Putamen (tissue), 1 donor: ENCODE results near the gene BRD3.
A peak's percentile ranks its signal among the peaks of the same experiment; 100 is the strongest.

Source experiments
- DNase-seq: peaks from one replicate; pipeline ENCODE4 v3.0.0-alpha.2; 2016; ENCODE audit warnings: low spot score

BRD3 gene

GRCh38 chr9:134024214-134024792 lies 43.5 kb downstream of the BRD3 start:
- DNase-seq, result no peak

- DNase-seq, result no peak
Observed at GRCh38 chr9:134014946-134015345, 52.9 kb downstream of the BRD3 start.

DNA sequence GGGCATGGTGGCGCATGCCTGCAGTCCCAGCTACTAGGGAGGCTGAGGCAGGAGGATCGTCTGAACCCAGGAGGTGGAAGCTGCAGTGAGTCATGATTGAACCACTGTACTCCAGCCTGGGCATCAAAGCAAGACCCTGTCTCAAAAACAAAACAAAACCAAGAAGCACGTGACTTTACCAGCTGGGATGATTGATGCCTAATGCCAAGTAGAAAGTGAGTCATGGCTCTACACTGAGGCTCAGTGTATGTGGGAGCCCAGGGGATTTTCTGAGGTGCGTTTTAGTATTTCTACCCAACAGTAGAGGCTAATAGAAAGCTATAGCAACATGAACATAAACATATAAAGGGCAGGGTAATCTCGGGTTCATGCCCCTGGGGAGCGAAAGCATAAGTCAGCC lies 56.4 kb downstream of the BRD3 start:
- DNase-seq, result no peak

- no peak for DNase-seq
Observed at GRCh38 chr9:134010310-134011173, 57.3 kb downstream of the BRD3 start.

DNA sequence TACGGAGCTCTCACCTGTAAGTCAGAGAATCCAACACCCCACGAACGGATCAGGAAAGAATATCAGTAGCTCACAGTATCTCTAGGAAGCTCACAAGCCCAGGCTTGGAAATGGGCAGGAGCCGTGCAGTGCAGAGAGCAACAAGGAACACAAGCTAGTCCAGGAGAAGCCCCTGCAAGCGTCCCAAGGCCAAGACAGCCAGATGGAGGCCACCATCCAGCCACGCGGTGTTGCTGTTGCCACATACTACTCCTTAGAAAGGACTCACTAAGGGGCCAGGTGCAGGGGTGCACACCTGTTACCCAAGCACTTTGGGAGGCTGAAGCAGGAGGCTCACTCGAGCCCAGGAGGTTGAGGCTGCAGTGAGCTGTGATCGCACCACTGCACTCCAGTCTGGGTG lies 60.3 kb downstream of the BRD3 start:
- no peak for DNase-seq

GRCh38 chr9:134007150-134007549 lies 60.7 kb downstream of the BRD3 start:
- no peak for DNase-seq

GRCh38 chr9:134005381-134005780 lies 62.4 kb downstream of the BRD3 start:
- no peak for DNase-seq

GRCh38 chr9:134004881-134005280 lies 62.9 kb downstream of the BRD3 start:
- DNase-seq, result no peak

- DNase-seq, result no peak
Observed at GRCh38 chr9:134004131-134004873, 63.5 kb downstream of the BRD3 start.

DNA sequence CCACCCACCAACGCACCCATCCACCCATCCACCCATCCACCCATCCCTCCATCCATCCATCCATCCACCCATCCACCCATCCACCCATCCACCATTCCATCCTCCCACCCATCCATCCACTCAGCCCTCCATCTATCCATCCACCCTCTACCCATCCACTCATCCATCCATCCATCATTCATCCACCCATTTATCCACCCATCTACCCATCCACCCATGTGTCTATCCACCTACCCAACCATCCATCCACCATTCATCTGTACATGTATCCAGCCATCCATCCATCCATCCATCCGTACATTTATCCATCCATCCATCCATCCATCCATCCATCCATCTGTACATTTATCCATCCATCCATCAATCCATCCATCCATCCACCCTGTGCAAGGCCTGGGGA lies 64.6 kb downstream of the BRD3 start:
- no peak for DNase-seq

GRCh38 chr9:134002796-134003195 lies 65.0 kb downstream of the BRD3 start:
- no peak for DNase-seq

- no peak for DNase-seq
Observed at GRCh38 chr9:133999851-134000265, 68.0 kb downstream of the BRD3 start.

- no peak for DNase-seq
Observed at GRCh38 chr9:133998915-133999595, 68.8 kb downstream of the BRD3 start.

DNA sequence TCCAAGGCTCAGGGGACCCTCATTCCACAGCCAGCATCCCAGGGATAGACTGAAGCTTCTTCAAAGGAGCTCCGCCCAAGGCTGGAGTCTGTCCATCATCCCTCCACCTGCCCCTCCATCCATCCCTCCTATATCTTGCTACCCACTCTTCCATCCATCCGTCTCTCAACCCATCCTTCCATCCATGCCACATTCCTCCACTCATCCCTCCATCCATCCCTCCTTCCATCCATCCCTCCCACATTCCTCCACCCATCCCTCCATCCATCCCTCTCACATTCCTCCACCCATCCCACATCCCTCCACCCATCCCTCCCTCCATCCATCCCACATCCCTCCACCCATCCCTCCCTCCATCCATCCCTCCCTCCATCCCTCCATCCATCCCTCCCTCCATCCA lies 70.2 kb downstream of the BRD3 start:
- DNase-seq, result no peak

- peak; percentile 24 for DNase-seq
Observed at GRCh38 chr9:133996531-133997520, 71.0 kb downstream of the BRD3 start.

GRCh38 chr9:133995012-133995896 lies 72.6 kb downstream of the BRD3 start:
- no peak for DNase-seq

DNA sequence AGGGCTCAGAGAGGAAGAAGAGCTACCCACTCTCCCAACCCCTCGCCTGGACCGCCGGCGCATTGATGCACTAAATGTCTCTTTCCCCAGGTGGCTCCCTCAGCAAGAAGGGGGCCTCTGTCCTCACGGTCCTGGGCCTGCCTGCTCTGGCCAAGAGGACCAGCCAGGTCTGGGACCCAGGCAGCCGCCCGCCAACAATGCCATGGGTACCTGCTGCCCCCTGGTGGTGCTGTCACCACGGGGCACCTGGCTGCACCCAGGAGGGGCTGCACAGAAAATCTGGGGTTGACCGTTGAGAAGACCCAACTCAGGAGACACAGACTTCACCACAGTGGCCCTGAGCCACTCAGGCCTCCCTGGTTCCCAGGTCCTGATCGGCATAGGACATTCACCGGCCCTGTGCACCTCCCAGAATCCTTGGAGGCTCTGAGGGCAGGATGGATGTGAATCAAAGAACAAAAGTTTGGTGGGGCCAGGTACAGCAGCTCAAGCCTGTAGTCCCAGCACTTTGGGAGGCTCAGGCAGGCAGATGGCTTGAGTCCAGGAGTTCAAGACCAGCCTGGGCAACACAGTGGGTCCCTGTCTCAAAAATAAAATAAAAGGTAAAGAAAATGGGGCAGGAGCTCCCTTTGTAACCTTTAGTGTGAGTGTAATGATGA lies 73.3 kb downstream of the BRD3 start:
- DNase-seq, result peak; percentile 50

DNA sequence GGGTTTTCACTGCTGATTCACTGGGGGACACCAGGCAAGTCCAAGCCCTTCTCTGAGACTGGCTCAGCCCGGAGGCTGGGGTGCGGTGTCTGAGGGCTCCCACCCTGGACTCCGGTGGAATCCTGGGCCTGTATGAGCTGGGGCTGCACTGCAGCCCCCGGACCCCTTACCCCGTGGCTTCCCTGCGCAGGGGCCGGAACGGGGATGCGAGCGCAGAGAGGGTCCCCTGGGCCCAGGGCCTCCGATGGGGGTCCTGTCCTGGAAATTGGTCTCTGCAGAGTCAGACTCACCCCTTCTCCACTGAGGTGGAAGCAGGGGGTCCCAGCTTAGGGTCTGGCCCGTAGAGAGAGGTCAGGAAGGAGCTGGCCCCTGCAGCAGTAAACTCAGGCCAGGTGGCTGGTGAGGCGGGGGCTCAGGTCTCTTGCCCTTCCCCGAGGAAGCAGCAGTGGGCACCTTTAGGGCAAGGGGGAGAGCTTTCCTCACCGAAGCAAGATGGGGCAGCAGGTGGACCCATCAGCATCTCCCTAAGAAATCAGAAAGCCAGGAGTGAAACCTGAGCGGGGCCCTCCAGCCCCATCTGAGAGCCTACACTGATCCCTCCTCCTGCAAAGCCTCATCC lies 74.1 kb downstream of the BRD3 start:
- DNase-seq, result no peak
